Inferior parietal cortex (tissue), 1 donor: ENCODE results near the gene ZMYND8.
"Not testable (repeated sequence)": the region's sequence is repeated elsewhere in the genome, so short reads cannot be mapped to it uniquely, and the experiment has no call there.

ENCODE experiments used
- DNase-seq: peaks from one replicate; pipeline ENCODE4 v3.0.0-alpha.2; 2016; ENCODE audit errors: extremely low spot score

The ZMYND8 gene

GRCh38 chr20:47310729-47311128 is 45.8 kb downstream of the ZMYND8 start:
- no peak for DNase-seq

DNA sequence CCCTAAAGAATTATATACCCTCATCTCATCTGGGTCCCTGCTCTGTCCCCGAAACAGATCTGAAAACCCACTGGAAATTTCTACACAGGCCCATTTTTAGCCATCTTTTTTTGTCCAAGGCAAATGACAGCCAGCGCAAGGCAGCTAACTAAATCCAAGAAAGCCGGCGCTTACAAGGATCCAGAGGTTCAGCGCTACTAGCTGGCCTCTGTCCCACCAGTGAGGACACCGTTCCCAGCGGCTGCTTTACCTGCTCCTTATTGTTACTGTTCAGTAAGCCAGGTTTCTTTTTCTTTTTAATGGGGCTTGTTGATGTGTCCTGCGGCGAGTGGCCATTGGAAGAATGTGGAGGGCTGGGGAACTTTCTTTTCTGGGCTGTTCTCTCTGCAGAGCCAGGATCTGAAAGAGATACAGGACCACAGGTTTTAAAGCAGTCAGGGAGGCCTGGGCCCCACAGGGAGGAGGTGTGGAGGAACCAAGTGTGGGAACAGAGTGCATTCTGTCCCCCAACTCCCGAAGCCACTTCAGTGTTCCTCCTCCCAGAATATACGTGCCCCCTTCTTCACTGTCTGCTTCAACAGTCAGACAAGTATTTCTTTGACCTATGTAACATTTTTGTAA is 46.6 kb downstream of the ZMYND8 start:
- DNase-seq, result no peak

- no peak for DNase-seq
These were observed 47.1 kb downstream of the ZMYND8 start for GRCh38 chr20:47309394-47309793.

- DNase-seq, result not testable (repeated sequence)
These were observed 48.9 kb downstream of the ZMYND8 start for GRCh38 chr20:47307569-47307968.

DNA sequence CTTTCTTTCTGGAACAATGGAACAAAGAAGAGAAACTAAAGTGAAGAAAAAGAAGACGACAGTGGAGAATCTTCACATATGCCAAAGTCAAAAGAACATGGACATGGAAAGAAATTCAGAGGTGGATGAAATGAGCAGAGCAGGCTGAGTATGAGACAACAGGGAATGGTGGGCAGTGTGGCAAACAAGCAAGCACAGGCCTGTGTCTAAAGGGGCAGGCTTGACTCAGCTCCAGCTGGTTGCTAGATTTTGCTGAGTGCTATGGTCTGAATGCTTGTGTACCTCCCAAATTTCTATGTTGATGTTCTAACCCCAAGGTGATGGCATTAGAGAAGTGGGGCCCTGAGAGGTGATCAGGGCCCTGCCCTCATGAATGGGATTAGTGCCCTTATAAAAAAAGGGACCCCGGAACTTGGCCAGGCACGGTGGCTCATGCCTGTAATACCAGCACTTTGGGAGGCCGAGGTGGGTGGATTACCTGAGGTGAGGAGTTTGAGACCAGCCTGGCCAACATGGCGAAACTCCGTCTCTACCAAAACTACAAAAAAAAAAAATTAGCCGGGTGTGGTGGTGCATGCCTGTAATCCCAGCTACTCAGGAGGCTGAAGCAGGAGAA is 49.6 kb downstream of the ZMYND8 start:
- no peak for DNase-seq

- DNase-seq, result no peak
These were observed 50.4 kb downstream of the ZMYND8 start for GRCh38 chr20:47306095-47306494.

GRCh38 chr20:47305667-47306066 is 50.8 kb downstream of the ZMYND8 start:
- DNase-seq, result no peak

DNA sequence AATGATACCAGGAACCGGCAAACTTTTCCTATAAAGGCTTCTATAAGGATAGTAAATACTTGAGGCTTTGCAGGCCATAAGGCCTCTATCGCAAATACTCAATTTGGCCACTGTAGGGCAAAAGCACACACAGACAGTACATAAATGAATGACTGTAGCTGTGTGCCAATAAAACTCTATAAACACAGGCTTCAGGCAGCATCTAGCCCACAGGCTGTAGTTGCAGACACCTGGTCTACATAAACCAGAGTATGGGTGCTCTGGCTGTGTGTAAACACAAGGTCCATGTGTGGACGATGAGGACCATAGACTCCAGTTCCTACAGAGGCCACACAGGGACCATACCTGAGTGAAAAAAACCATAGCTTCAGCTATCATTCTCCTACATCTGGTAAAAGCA is 52.2 kb downstream of the ZMYND8 start:
- DNase-seq, result no peak

- no peak for DNase-seq
These were observed 52.8 kb downstream of the ZMYND8 start for GRCh38 chr20:47303736-47304135.

DNA sequence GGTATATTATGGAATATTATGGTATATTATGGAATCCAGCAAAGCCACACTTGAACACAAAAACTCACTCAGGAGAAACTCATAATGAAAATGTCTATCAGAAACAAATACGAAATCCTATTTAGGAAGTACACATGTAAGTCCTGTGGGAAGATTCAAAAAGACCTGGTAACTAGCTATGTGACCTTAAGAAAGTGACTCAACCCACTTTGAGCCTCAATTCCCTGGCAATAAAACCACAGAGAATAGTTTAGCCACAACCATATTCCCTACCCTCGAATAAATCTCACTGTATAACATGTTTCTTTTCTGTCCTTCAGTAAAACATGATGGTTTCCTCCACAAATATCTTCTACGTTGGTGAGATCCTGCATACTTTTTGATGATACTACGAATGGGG is 56.4 kb downstream of the ZMYND8 start:
- no peak for DNase-seq

DNA sequence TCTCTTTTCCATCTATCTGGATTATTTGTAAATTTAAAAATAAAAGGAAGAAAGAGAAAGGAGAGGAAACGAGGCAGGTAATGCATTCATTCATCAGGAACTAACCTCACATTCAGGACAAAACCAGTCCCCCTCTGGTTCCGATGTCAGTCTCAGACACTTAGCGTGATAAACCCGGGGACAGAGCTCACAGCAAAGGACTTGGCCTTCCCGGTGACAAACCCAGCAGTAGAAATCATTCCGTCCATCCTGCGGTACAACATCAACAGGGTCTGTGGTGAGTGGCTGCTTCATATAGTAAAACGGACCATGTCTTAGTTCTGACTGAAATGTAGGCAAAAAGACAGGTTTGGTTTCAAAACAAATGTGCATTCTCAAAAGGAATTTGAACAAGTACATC is 57.9 kb downstream of the ZMYND8 start:
- DNase-seq, result no peak

DNA sequence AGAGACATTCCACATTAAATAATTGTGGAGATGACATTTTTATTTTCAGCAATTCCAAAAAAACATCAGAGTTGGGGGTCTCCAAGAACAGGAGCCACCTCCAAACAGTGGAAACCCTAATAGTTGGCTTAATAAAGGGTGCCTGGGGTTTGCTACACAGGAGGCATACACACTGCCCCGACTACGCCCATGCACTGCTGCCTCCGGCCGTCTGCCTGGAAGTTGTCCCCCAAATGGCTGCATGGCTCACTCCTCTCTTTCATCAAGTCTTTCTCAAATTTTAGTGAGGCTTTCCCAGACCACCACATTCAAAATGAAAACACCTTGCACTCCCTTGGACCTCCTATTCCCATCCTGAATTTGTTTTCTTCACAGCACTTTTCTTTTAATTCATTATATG is 58.8 kb downstream of the ZMYND8 start:
- DNase-seq, result no peak

- DNase-seq, result no peak
These were observed 59.5 kb downstream of the ZMYND8 start for GRCh38 chr20:47296950-47297349.

- peak; percentile 69 for DNase-seq
These were observed 60.5 kb downstream of the ZMYND8 start for GRCh38 chr20:47295921-47296426.

- DNase-seq, result no peak
These were observed 61.2 kb downstream of the ZMYND8 start for GRCh38 chr20:47295129-47295813.

DNA sequence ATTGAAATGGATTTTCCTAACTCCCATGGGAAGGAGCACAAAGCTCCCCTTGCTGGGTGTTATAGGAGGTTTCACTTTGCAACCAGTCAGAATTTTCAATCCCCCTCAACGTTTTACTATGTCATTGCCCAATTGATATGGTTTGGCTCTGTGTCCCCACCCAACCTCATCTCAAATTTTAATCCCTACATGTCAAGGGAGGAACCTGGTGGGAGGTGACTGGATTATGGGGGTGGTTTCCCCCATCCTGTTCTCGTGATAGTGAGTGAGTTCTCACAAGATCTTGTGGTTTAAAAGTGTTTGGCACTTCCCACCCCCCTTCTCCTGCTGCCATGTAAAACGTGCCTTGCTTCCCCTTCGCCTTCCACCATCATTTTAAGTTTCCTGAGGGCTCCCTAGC is 62.9 kb downstream of the ZMYND8 start:
- DNase-seq, result no peak

DNA sequence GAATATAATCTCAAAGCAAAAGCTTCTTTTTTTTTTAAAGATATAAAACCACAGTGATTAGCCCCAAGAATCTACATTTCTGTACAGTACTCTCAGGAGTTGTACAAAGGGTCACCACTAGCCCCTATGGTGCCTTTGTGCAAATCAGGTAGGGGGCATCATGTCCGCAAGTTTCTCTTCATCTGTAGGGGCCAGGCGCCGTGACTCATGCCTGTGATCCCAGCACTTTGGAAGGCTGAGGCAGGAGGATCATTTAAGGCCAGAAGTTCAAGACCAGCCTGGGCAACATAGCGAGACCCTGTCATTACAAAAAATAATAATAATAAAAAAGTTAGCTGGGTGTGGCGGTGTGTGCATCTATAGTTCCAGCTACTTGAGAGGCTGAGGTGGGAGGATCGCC is 63.9 kb downstream of the ZMYND8 start:
- DNase-seq, result no peak

GRCh38 chr20:47290666-47291430 is 65.7 kb downstream of the ZMYND8 start:
- no peak for DNase-seq

- no peak for DNase-seq
These were observed 66.5 kb downstream of the ZMYND8 start for GRCh38 chr20:47290008-47290407.

DNA sequence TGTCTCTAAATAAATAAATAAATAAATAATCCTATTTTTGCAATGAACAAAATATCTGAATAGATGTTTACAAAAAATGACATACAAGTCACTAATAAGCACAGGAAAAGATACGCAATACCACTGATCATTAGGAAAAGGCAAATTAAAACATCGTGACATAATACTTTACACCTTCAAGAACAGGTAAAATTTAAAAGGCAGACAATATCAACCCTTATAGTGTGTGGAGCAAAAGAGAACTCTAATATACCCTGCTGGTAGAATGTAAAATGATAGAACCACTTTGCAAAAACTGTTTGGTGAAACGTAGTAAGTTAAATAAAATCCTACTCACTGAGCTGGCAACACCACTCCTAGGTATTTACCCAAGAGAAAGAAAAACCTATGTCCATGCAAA is 67.4 kb downstream of the ZMYND8 start:
- DNase-seq, result no peak

DNA sequence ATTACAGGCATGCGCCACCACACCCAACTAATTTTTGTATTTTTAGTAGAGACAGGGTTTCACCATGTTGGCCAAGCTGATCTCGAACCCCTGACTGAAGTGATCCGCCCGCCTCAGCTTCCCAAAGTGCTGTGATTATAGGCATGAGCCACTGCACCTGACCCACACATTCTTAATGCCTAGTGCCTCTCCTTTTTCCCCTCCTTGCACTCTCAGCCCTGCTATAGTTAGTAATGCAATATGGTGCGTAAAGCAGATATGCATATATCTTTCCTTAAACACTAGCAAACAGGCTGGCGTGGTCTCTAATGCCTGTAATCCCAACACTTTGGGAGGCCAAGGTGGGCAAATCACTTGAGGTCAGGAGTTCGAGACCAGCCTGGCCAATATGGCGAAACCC is 68.0 kb downstream of the ZMYND8 start:
- not testable (repeated sequence) for DNase-seq

DNA sequence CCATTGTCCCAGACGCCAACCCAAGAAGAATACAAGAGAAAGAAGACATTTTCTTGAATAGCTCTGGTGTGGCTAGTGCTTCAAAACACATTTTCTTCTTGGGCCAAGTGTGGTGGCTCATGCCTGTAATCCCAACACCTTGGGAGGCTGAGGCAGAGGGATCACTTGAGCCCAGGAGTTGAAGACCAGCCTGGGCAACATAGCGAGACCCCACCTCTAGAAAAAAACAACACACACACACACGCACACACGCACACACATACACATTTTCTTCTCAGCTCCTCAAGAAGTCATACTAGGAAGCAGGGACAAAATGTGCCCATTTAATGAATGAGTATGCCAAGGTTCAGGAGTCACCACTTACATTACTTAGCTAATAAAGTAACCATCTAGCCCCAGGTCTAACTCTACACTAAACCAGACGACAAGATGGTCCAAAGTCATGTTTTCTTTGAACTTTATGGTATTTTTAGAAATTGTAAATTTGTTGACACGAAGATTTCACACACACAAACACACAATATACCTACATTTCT is 68.8 kb downstream of the ZMYND8 start:
- no peak for DNase-seq
